ENCODE results near the gene ALX4. TPM values are rescaled to one million over a fixed set of nuclear protein-coding genes. Genes with fewer than 3 reads are reported as not detected.

The ALX4 gene
- total and polyA plus RNA-seq, 9 of the 15 experiments (the other 6 are each of a cell fraction or from before 2014, with no cell fraction given) = 0.07 to 1.2 (median 0.33) TPM

GRCh38 chr11:44324222-44324621 is 14.3 kb upstream of the ALX4 start (continued):
- no peak for TF ChIP-seq ZNF518B (CRISPR knock-in tag; IDR thresholded peaks at IDR 0.05)
- no peak for TF ChIP-seq TFAM (CRISPR knock-in tag; conservative IDR thresholded peaks at IDR 0.05)
- no peak for TF ChIP-seq MEF2D (tag; conservative IDR thresholded peaks at IDR 0.05; ENCODE audit: low read depth)
- TF ChIP-seq MXI1 (IDR thresholded peaks at IDR 0.05; ENCODE audit: low read depth, low read length) = no peak
- TF ChIP-seq POLR3G (IDR thresholded peaks at IDR 0.05; ENCODE audit: extremely low read depth, insufficient read length, insufficient replicate concordance) = no peak
- no peak for TF ChIP-seq NCOA1 (IDR thresholded peaks at IDR 0.05; ENCODE audit: low read depth)
- no peak for TF ChIP-seq C11orf30 (IDR thresholded peaks at IDR 0.05; ENCODE audit: low read depth)
- no peak for TF ChIP-seq GTF2A2 (tag; IDR thresholded peaks at IDR 0.05)
- TF ChIP-seq TGIF2 (CRISPR knock-in tag; IDR thresholded peaks at IDR 0.05) = no peak
- no peak for TF ChIP-seq ELK1 (CRISPR knock-in tag; IDR thresholded peaks at IDR 0.05)
- no peak for TF ChIP-seq IRF9 (tag; IDR thresholded peaks at IDR 0.05)
- no peak for TF ChIP-seq ZNF165 (CRISPR knock-in tag; IDR thresholded peaks at IDR 0.05; ENCODE audit: borderline replicate concordance)
- TF ChIP-seq PCBP2 (IDR thresholded peaks at IDR 0.05; ENCODE audit: low read depth, low read length, poor library complexity, severe bottlenecking) = no peak
- no peak for TF ChIP-seq ETV6 (IDR thresholded peaks at IDR 0.05; ENCODE audit: borderline replicate concordance in 1 of 2, low read depth in 2 of 2, low read length in 1 of 2)
- TF ChIP-seq ETV6 (CRISPR knock-in tag; IDR thresholded peaks at IDR 0.05; ENCODE audit: borderline replicate concordance) = no peak
- TF ChIP-seq FOS (IDR thresholded peaks at IDR 0.05; ENCODE audit: extremely low read depth, insufficient read length) = no peak
- TF ChIP-seq THRAP3 (IDR thresholded peaks at IDR 0.05; ENCODE audit: borderline replicate concordance) = no peak
- TF ChIP-seq ELF4 (CRISPR knock-in tag; IDR thresholded peaks at IDR 0.05) = no peak
- TF ChIP-seq CCNT2 (IDR thresholded peaks at IDR 0.05; ENCODE audit: borderline replicate concordance, extremely low read depth, insufficient read length, low read depth, low read length) = no peak
- TF ChIP-seq KDM1A (IDR thresholded peaks at IDR 0.05) = peak; percentile 19 to 28; a peak in 2 of 4 replicates
